Endothelial cell of umbilical vein (primary cell): ENCODE data around the gene SORCS3. TPM values are rescaled to one million over a fixed set of nuclear protein-coding genes. Genes with fewer than 3 reads are reported as not detected.

Experiments used
- BruUV-seq: library from RNA; stranded (reverse); fragments of 400-500 nt; replicated peaks from 2 replicates; lab custom pipeline; 2021; lab: Mats Ljungman, UMichigan
- CTCF ChIA-PET: fragments of 300-600, 350-600 bp; sonication (Branson Sonifier 250); formaldehyde crosslinking; loops from one replicate; lab custom pipeline; 2021; ENCODE audit warnings: antibody characterized with exemption, inconsistent platforms; lab: Charles Lee
- POLR2A ChIA-PET: fragments of 300-600, 350-600 bp; sonication (Branson Sonifier 250); formaldehyde crosslinking; loops from one replicate; lab custom pipeline; 2021; ENCODE audit warnings: antibody characterized with exemption, inconsistent platforms; lab: Charles Lee
- DNase-seq: peaks from one replicate; pipeline ENCODE4 v3.0.0-alpha.2; 2011; ENCODE audit warnings: low read depth, low spot score
- FAIRE-seq: peaks from 2 replicates; lab custom pipeline; 2011; peaks lifted over from hg19 to GRCh38; lab: Jason Lieb, UNC
- H2AFZ ChIP-seq: 2 replicates; pipeline ENCODE4 v1.6.0; 2012; ENCODE audit warnings: low read depth, low read length, control low read depth, inconsistent platforms
- H3K27ac ChIP-seq: 2 replicates; pipeline ENCODE4 v1.5.1; 2011; ENCODE audit warnings: low read depth, mild to moderate bottlenecking, control low read depth, low read length, moderate library complexity; ENCODE audit not compliant: insufficient read depth
- H3K27me3 ChIP-seq, 2 experiments: 2 replicates each; pipeline versions ENCODE4 v1.6.0 to v1.6.1; 2011; ENCODE audit warnings: low read length in 2 of 2, mixed read lengths in 1 of 2; ENCODE audit not compliant: control insufficient read depth in 2 of 2, insufficient read depth in 2 of 2
- H3K36me3 ChIP-seq, 2 experiments: 2 replicates in 1 of 2; 3 replicates in 1 of 2; pipeline ENCODE4 v1.5.1; 2011; ENCODE audit warnings: low read length in 2 of 2, mild to moderate bottlenecking in 1 of 2, moderate library complexity in 1 of 2; ENCODE audit not compliant: control insufficient read depth in 2 of 2, insufficient read depth in 2 of 2; ENCODE audit errors: extremely low read depth in 1 of 2
- H3K4me1 ChIP-seq: 3 replicates; pipeline ENCODE4 v1.5.1; 2011; ENCODE audit warnings: mild to moderate bottlenecking, low read length; ENCODE audit not compliant: control insufficient read depth, insufficient read depth; ENCODE audit errors: extremely low read depth
- H3K4me2 ChIP-seq: 2 replicates; pipeline ENCODE4 v1.6.1; 2011; ENCODE audit warnings: low read length, control low read depth, mixed read lengths; ENCODE audit not compliant: insufficient read depth
- H3K4me3 ChIP-seq, 3 experiments: fragments of 200-600 bp in 1 of 3; sonication (generic), shearing (Covaris generic) in 1 of 3; replicated peaks in 1 of 3; 2 replicates each; pipeline ENCODE4 v1.5.1; 2011 to 2016; ENCODE audit warnings: control low read depth in 3 of 3, low read length in 3 of 3, mild to moderate bottlenecking in 2 of 3, inconsistent platforms in 1 of 3, low read depth in 1 of 3, moderate library complexity in 1 of 3; ENCODE audit not compliant: insufficient read depth in 1 of 3
- H3K79me2 ChIP-seq: 2 replicates; pipeline ENCODE4 v1.6.0; 2012; ENCODE audit warnings: low read length, inconsistent platforms; ENCODE audit not compliant: control insufficient read depth, insufficient read depth
- H3K9ac ChIP-seq: replicated peaks from 2 replicates; pipeline ENCODE3; 2011; ENCODE audit warnings: low read length, control low read depth; ENCODE audit not compliant: insufficient read depth; ENCODE audit errors: extremely low read depth
- H3K9me1 ChIP-seq: replicated peaks from 3 replicates; pipeline ENCODE4 v1.6.0; 2011; ENCODE audit warnings: mild to moderate bottlenecking, low read length; ENCODE audit not compliant: control insufficient read depth, insufficient read depth; ENCODE audit errors: extremely low read depth
- H3K9me3 ChIP-seq: replicated peaks from 2 replicates; pipeline ENCODE4 v1.5.1; 2012; ENCODE audit warnings: low read length, inconsistent platforms; ENCODE audit not compliant: control insufficient read depth, insufficient read depth
- H4K20me1 ChIP-seq: replicated peaks from 2 replicates; pipeline ENCODE3; 2011; ENCODE audit warnings: mild to moderate bottlenecking, low read length; ENCODE audit not compliant: control insufficient read depth, insufficient read depth; ENCODE audit errors: extremely low read depth
- CTCF ChIP-seq, 2 donors: IDR thresholded peaks; 1 replicate in 1 of 2; 2 replicates in 1 of 2; pipeline ENCODE4 v1.5.1; 2011; ENCODE audit warnings: low read length in 2 of 2, mild to moderate bottlenecking in 2 of 2, moderate library complexity in 2 of 2, control low read depth in 1 of 2, inconsistent platforms in 1 of 2, low read depth in 1 of 2; ENCODE audit not compliant: insufficient read depth in 1 of 2; ENCODE audit errors: extremely low read depth in 1 of 2
- EZH2 ChIP-seq: IDR thresholded peaks from 2 replicates; pipeline ENCODE4 v1.6.1; 2012; ENCODE audit warnings: borderline replicate concordance, low read depth, mild to moderate bottlenecking, moderate library complexity, low read length, inconsistent platforms; ENCODE audit not compliant: severe bottlenecking
- FOS ChIP-seq: IDR thresholded peaks from 2 replicates; pipeline ENCODE4 v1.6.1; 2011; ENCODE audit warnings: mild to moderate bottlenecking, low read length, moderate library complexity, borderline replicate concordance; ENCODE audit not compliant: insufficient read depth
- GATA2 ChIP-seq: IDR thresholded peaks from 2 replicates; pipeline ENCODE4 v1.7.0; 2011; ENCODE audit warnings: low read depth, mild to moderate bottlenecking, moderate library complexity, mixed read lengths, low read length; ENCODE audit not compliant: insufficient read length, insufficient read depth
- JUN ChIP-seq: IDR thresholded peaks from 2 replicates; pipeline ENCODE4 v1.6.1; 2011; ENCODE audit warnings: borderline replicate concordance, low read depth; ENCODE audit not compliant: insufficient read length, insufficient read depth
- MAX ChIP-seq: IDR thresholded peaks from 2 replicates; pipeline ENCODE4 v1.6.1; 2011; ENCODE audit not compliant: insufficient read depth, insufficient read length
- MYC ChIP-seq: IDR thresholded peaks from one replicate; pipeline ENCODE4 v1.6.1; 2011; ENCODE audit warnings: mild to moderate bottlenecking, low read depth, low read length
- POLR2A ChIP-seq: IDR thresholded peaks from 2 replicates; pipeline ENCODE4 v1.6.1; 2012; ENCODE audit warnings: low read depth, mild to moderate bottlenecking, control low read depth, low read length
- POLR2AphosphoS5 ChIP-seq: IDR thresholded peaks from 2 replicates; pipeline ENCODE4 v1.6.1; 2012; ENCODE audit warnings: low read depth, mild to moderate bottlenecking, control low read depth, low read length, moderate library complexity; ENCODE audit not compliant: insufficient read depth
- dilution Hi-C: fragments of 300-500 bp; cut with MboI; formaldehyde crosslinking; loops from one replicate; pipeline ENCODE4 v1.15.0; 2019; ENCODE audit warnings: low sequenced_read_pairs; ENCODE audit not compliant: extremely low pct_ligation_motif_present
- intact Hi-C: fragments of 100-400 bp; cut with micrococcal nuclease; formaldehyde crosslinking; loops from one replicate; pipeline ENCODE4 v1.10.0; 2022
- polyA plus RNA-seq, 4 experiments: library from polyadenylated mRNA; depleted of rRNA in 3 of 4; stranded (reverse) in 3 of 4; unstranded in 1 of 4; fragments of >200 nt; gene quantifications; 2 replicates each; pipeline versions ENCODE4 v1.2.1 to v1.2.3, GENCODE V29; 2011 to 2012; ENCODE audit warnings: missing spikeins in 1 of 4
- total RNA-seq: library from RNA; stranded (reverse); gene quantifications from 2 replicates; pipeline ENCODE4 v1.2.3, GENCODE V29; 2021

SORCS3 gene
- total and polyA plus RNA-seq, 2 donors (not counting 3 experiments of a cell fraction or from before 2014, with no cell fraction given), result not detected

- Histone ChIP-seq H3K9ac (no peak overlapping the region), H3K9me3 (peaks cover 5% of the 10 kb centered on the region), H3K9me1 (no peaks in the 10 kb centered on the region), H3K4me1 (no peaks in the 10 kb centered on the region), H4K20me1 (no peaks in the 10 kb centered on the region), H3K27me3 (no peaks in the 10 kb centered on the region), H3K4me3 (no peak overlapping the region), H3K36me3 (no peaks in the 10 kb centered on the region), H3K79me2 (no peaks in the 10 kb centered on the region), H3K4me2 (no peak overlapping the region), H2AFZ (no peak overlapping the region), H3K27ac (no peak overlapping the region)
- intact Hi-C loops, result no loop called here
- TF ChIP-seq EZH2 (no peak), CTCF (IDR thresholded peaks at IDR 0.05; ENCODE audit: extremely low read depth in 1 of 2, insufficient read depth in 1 of 2, low read depth in 1 of 2, low read length in 2 of 2) (no peak), POLR2AphosphoS5 (no peak), FOS (no peak), GATA2 (no peak), JUN (no peak), MAX (no peak), MYC (no peak), POLR2A (no peak)
- dilution Hi-C loops, result no loop called here
- BruUV-seq, result no TSS peak
- CTCF ChIA-PET, result no interaction called here
- FAIRE-seq (no peak), DNase-seq (no peak)
- POLR2A ChIA-PET, result no interaction called here
Observed at GRCh38 chr10:104881740-104882139, 240.7 kb downstream of the SORCS3 start.
